H1 (cell line): Measurements from ENCODE around the gene OR10V1. TPM values are rescaled to one million over a fixed set of nuclear protein-coding genes. Genes with fewer than 3 reads are reported as not detected.
A peak's percentile ranks its signal among the peaks of the same experiment; 100 is the strongest.

Experiments
- BACH1 ChIP-seq: IDR thresholded peaks from 2 replicates; pipeline ENCODE4 v1.6.1; 2012; ENCODE audit warnings: low read length, improper control_type of control experiment
- CTCF ChIP-seq, 3 experiments: IDR thresholded peaks; 1 replicate in 2 of 3; 2 replicates in 1 of 3; pipeline versions ENCODE4 v1.5.1 to v1.6.1; 2011; ENCODE audit warnings: low read length in 3 of 3, mild to moderate bottlenecking in 3 of 3, inconsistent platforms in 2 of 3, low read depth in 1 of 3, moderate library complexity in 1 of 3; ENCODE audit not compliant: insufficient read depth in 1 of 3; ENCODE audit errors: control extremely low read depth in 1 of 3
- JUN ChIP-seq: IDR thresholded peaks from 2 replicates; pipeline ENCODE4 v1.6.1; 2011; ENCODE audit warnings: low read depth, mild to moderate bottlenecking, improper control_type of control experiment, low read length
- TAF1 ChIP-seq: IDR thresholded peaks from 2 replicates; pipeline ENCODE4 v1.6.1; 2011; ENCODE audit warnings: mild to moderate bottlenecking, low read depth, low read length
- polyA plus RNA-seq, 7 experiments: library from polyadenylated mRNA; depleted of rRNA in 3 of 7; stranded (reverse) in 5 of 7; unstranded in 2 of 7; fragments of >200 nt in 5 of 7; fragments of 200-250 nt in 2 of 7; gene quantifications; 1 replicate in 5 of 7; 2 replicates in 1 of 7; 4 replicates in 1 of 7; pipeline versions ENCODE4 v1.2.1 to v1.2.3, GENCODE V29; 2011 to 2013; ENCODE audit warnings: missing spikeins in 2 of 7, mixed read lengths in 2 of 7
- total RNA-seq: library from RNA; stranded (reverse); fragmentation: NEBNext Ultra II Directional; extraction: Animal tissue kit (Norgen Biotek cat#: 25700); gene quantifications from 2 replicates; pipeline ENCODE4 v1.2.1, GENCODE V29; 2021

OR10V1 gene
- total and polyA plus RNA-seq, 2 of the 8 experiments (the other 6 are each of a cell fraction or from before 2014, with no cell fraction given): not detected

GRCh38 chr11:59680287-59681154 lies 33.1 kb downstream of the OR10V1 start (continued):
- TF ChIP-seq TAF1 (no peak), BACH1 (0 out of 2 replicates have a peak, but pooled peaks have one; percentile 19), CTCF (IDR thresholded peaks at IDR 0.05; ENCODE audit: control extremely low read depth in 1 of 3, insufficient read depth in 1 of 3, low read depth in 1 of 3, low read length in 3 of 3) (peak; percentile 58 to 89 (median 74)), JUN (no peak)
